Ascending aorta (tissue), 2 donors: ENCODE data around the gene SLC34A2. TPM values are rescaled to one million over a fixed set of nuclear protein-coding genes. Genes with fewer than 3 reads are reported as not detected.

ENCODE experiments used
- DNase-seq, 2 donors: peaks; one replicate each; pipeline ENCODE4 v3.0.0-alpha.2; 2019; ENCODE audit warnings: low spot score in 2 of 2
- H3K27ac ChIP-seq, 2 donors: fragments of 200-600 bp; sonication (generic); one replicate each; pipeline ENCODE4 v1.5.1; 2016 to 2017; ENCODE audit warnings: mild to moderate bottlenecking in 1 of 2
- H3K27me3 ChIP-seq: fragments of 200-600 bp; sonication (generic); one replicate; pipeline ENCODE4 v1.5.1; 2017
- H3K36me3 ChIP-seq, 2 donors: fragments of 200-600 bp; sonication (generic); one replicate each; pipeline ENCODE4 v1.5.1; 2016
- H3K4me1 ChIP-seq, 2 donors: fragments of 200-600 bp; sonication (generic); one replicate each; pipeline ENCODE4 v1.5.1; 2016 to 2017; ENCODE audit warnings: mild to moderate bottlenecking in 1 of 2
- H3K4me3 ChIP-seq, 2 donors: fragments of 200-600 bp; sonication (generic); one replicate each; pipeline ENCODE4 v1.5.1; 2016 to 2017; ENCODE audit warnings: mild to moderate bottlenecking in 1 of 2
- H3K9me3 ChIP-seq, 2 donors: fragments of 200-600 bp; sonication (generic); one replicate each; pipeline ENCODE4 v1.5.1; 2016
- CTCF ChIP-seq, 3 experiments: fragments of 200-600 bp in 2 of 3; fragments of 450-650 bp in 1 of 3; sonication (generic) in 2 of 3; IDR thresholded peaks; one replicate each; pipeline ENCODE4 v1.5.1; 2016 to 2019; ENCODE audit warnings: antibody characterized with exemption in 3 of 3, mild to moderate bottlenecking in 1 of 3, moderate library complexity in 1 of 3
- intact Hi-C: fragments of 100-400 bp; cut with DNase I; formaldehyde crosslinking; loops from one replicate; pipeline ENCODE4 v1.15.1; 2023
- total RNA-seq: library from RNA; depleted of rRNA; stranded (reverse); fragments of >200 nt; gene quantifications from one replicate; pipeline ENCODE4 v1.1.0, GENCODE V29; 2016

The SLC34A2 gene
- total RNA-seq, 1 donor from 2014 or later: not detected

GRCh38 chr4:25621027-25621930, 34.4 kb upstream of the SLC34A2 start:
- no peak for DNase-seq
- H3K9me3 ChIP-seq: no peaks in the 10 kb centered on the region
- intact Hi-C loops: no loop called here
- H3K27me3 ChIP-seq: no peaks in the 10 kb centered on the region
- no peaks in the 10 kb centered on the region for H3K36me3 ChIP-seq
- H3K4me3 ChIP-seq: no peak overlapping the region
- H3K27ac ChIP-seq: no peak overlapping the region
- H3K4me1 ChIP-seq: no peaks in the 10 kb centered on the region
- no peak for TF ChIP-seq CTCF (IDR thresholded peaks at IDR 0.05)

GRCh38 chr4:25624616-25625015, 31.0 kb upstream of the SLC34A2 start:
- Histone ChIP-seq H3K27me3 (no peaks in the 10 kb centered on the region), H3K36me3 (no peaks in the 10 kb centered on the region), H3K4me3 (no peak overlapping the region), H3K9me3 (no peaks in the 10 kb centered on the region), H3K27ac (no peak overlapping the region), H3K4me1 (no peaks in the 10 kb centered on the region)
- DNase-seq: no peak
- TF ChIP-seq CTCF (IDR thresholded peaks at IDR 0.05): no peak
- intact Hi-C loops: no loop called here

- no peaks in the 10 kb centered on the region for H3K9me3 ChIP-seq
- no peak for DNase-seq
- no peaks in the 10 kb centered on the region for H3K27me3 ChIP-seq
- no peak overlapping the region for H3K4me3 ChIP-seq
- TF ChIP-seq CTCF (IDR thresholded peaks at IDR 0.05): no peak
- H3K36me3 ChIP-seq: no peaks in the 10 kb centered on the region
- intact Hi-C loops: no loop called here
- H3K4me1 ChIP-seq: no peaks in the 10 kb centered on the region
- no peak overlapping the region for H3K27ac ChIP-seq
Observed at GRCh38 chr4:25628451-25628850, 27.2 kb upstream of the SLC34A2 start.

GRCh38 chr4:25632135-25632534, 23.5 kb upstream of the SLC34A2 start:
- intact Hi-C loops: no loop called here
- no peak for TF ChIP-seq CTCF (IDR thresholded peaks at IDR 0.05)
- H3K27ac ChIP-seq: no peak overlapping the region
- H3K36me3 ChIP-seq: no peaks in the 10 kb centered on the region
- no peaks in the 10 kb centered on the region for H3K4me1 ChIP-seq
- DNase-seq: no peak
- no peaks in the 10 kb centered on the region for H3K27me3 ChIP-seq
- no peak overlapping the region for H3K4me3 ChIP-seq
- no peaks in the 10 kb centered on the region for H3K9me3 ChIP-seq

GRCh38 chr4:25633541-25633940, 22.1 kb upstream of the SLC34A2 start:
- Histone ChIP-seq H3K4me1 (no peaks in the 10 kb centered on the region), H3K9me3 (no peaks in the 10 kb centered on the region), H3K27me3 (no peaks in the 10 kb centered on the region), H3K4me3 (no peak overlapping the region), H3K27ac (no peak overlapping the region), H3K36me3 (no peaks in the 10 kb centered on the region)
- DNase-seq: no peak
- intact Hi-C loops: no loop called here
- TF ChIP-seq CTCF (IDR thresholded peaks at IDR 0.05): no peak
